ENCODE measurements around the gene TOR1AIP2. TPM values are rescaled to one million over a fixed set of nuclear protein-coding genes. Genes with fewer than 3 reads are reported as not detected.

The TOR1AIP2 gene
- total RNA-seq, 4 donors from 2014 or later: 45.4 to 314 (median 218) TPM

GRCh38 chr1:179873438-179873851, 4.2 kb downstream of the TOR1AIP2 start:
- no peak for DNase-seq
- Histone ChIP-seq H3K9me3 (no peaks in the 10 kb centered on the region), H3K36me3 (peaks cover 0 to 31% (median 0%) of the 10 kb centered on the region in 3 donors), H3K4me1 (peaks cover 0 to 54% (median 4%) of the 10 kb centered on the region in 4 donors), H3K27ac (peak overlapping the region in 2 of 4 donors; percentile 61 to 68), H3K4me3 (peak overlapping the region in 1 of 4 donors; percentile 21), H3K27me3 (no peaks in the 10 kb centered on the region)
- TF ChIP-seq POLR2A (IDR thresholded peaks at IDR 0.05): no peak
- TF ChIP-seq CTCF (IDR thresholded peaks at IDR 0.05): no peak

GRCh38 chr1:179872558-179872957, 5.0 kb downstream of the TOR1AIP2 start:
- TF ChIP-seq POLR2A (IDR thresholded peaks at IDR 0.05): no peak
- no peak for TF ChIP-seq CTCF (IDR thresholded peaks at IDR 0.05)
- Histone ChIP-seq H3K27me3 (no peaks in the 10 kb centered on the region), H3K27ac (peak overlapping the region in 2 of 4 donors; percentile 61 to 68), H3K4me3 (peak overlapping the region in 1 of 4 donors; percentile 21), H3K4me1 (peaks cover 0 to 48% (median 4%) of the 10 kb centered on the region in 4 donors), H3K9me3 (no peaks in the 10 kb centered on the region), H3K36me3 (peaks cover 0 to 36% (median 0%) of the 10 kb centered on the region in 3 donors)
- DNase-seq: no peak

GRCh38 chr1:179871940-179872339, 5.7 kb downstream of the TOR1AIP2 start:
- H3K4me3 ChIP-seq: no peak overlapping the region
- no peaks in the 10 kb centered on the region for H3K9me3 ChIP-seq
- no peaks in the 10 kb centered on the region for H3K27me3 ChIP-seq
- TF ChIP-seq CTCF (IDR thresholded peaks at IDR 0.05) (no peak), POLR2A (IDR thresholded peaks at IDR 0.05) (no peak)
- no peak overlapping the region for H3K27ac ChIP-seq
- peaks cover 0 to 42% (median 0%) of the 10 kb centered on the region in 3 donors for H3K36me3 ChIP-seq
- no peak for DNase-seq
- H3K4me1 ChIP-seq: peaks cover 0 to 48% (median 3%) of the 10 kb centered on the region in 4 donors

DNA sequence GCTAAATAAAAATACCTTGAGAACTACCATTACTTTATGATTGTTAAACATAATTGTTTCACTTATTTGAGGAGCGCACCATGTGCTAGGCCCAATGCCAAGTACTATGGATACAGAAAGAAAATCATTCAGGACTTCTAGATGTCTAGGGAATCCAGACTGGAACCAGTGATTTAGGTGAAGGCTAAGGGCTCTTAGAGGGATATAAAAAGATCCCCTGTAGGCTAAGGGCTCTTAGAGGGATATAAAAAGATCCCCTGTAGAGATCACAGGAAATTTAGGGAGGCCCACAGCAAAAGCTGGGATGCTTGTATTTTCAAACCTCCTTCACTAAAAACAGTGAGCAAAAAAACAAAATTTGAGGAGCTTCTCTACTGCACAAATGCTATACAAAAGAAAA, 6.7 kb downstream of the TOR1AIP2 start:
- Histone ChIP-seq H3K36me3 (peaks cover 0 to 52% (median 0%) of the 10 kb centered on the region in 3 donors), H3K4me3 (no peak overlapping the region), H3K27me3 (no peaks in the 10 kb centered on the region), H3K4me1 (peaks cover 0 to 37% (median 0%) of the 10 kb centered on the region in 4 donors), H3K9me3 (no peaks in the 10 kb centered on the region), H3K27ac (no peak overlapping the region)
- TF ChIP-seq CTCF (IDR thresholded peaks at IDR 0.05) (no peak), POLR2A (IDR thresholded peaks at IDR 0.05) (no peak)
- no peak for DNase-seq

DNA sequence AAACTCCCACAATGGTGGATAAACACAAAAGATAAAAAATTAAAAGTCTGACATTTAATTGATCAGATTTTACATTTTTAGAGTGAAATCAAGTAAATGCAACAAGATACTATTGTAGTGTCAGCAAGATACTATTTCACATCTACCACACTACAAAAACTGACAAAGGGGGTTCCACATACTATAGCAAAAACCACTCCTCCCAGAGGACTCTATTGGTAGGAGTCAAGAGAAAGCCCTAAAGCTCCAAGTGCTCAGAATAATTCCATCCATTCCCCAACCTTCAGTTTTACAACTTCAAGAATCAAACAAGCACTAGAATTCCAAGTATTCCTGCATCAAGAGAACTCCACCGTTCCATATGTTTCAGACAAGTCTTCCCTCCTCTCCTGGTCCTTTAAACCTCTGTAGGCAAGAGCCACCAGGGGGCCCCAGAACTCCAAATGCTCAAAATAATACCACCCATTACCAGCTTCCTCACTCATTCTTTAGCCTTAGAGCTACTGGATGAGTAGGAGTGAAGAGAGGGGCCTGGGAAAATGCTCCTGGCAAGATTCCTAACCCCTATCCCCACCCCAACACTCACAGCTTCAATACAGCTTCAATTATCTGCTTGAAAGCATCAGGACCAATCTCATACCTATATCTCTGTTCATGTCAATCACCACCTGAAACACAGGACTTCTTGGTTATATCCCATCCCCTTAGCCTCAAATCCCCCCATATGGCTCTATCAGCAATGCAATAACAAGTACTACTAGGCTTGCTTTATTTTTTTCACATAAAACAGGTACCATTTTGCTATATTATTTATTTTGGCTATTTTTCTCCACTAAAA, 9.9 kb downstream of the TOR1AIP2 start:
- H3K36me3 ChIP-seq: peaks cover 0 to 63% (median 0%) of the 10 kb centered on the region in 3 donors
- H3K9me3 ChIP-seq: no peaks in the 10 kb centered on the region
- H3K4me3 ChIP-seq: no peak overlapping the region
- H3K27me3 ChIP-seq: no peaks in the 10 kb centered on the region
- DNase-seq: peak; percentile 43 to 77 (median 59)
- peaks cover 0 to 10% (median 0%) of the 10 kb centered on the region in 4 donors for H3K4me1 ChIP-seq
- no peak overlapping the region for H3K27ac ChIP-seq
- TF ChIP-seq POLR2A (IDR thresholded peaks at IDR 0.05) (no peak), CTCF (IDR thresholded peaks at IDR 0.05) (peak; percentile 31 to 72 (median 62))
